ENCODE results near the gene MB.
"Not testable (repeated sequence)": the region's sequence is repeated elsewhere in the genome, so short reads cannot be mapped to it uniquely, and the experiment has no call there.

MB gene

DNA sequence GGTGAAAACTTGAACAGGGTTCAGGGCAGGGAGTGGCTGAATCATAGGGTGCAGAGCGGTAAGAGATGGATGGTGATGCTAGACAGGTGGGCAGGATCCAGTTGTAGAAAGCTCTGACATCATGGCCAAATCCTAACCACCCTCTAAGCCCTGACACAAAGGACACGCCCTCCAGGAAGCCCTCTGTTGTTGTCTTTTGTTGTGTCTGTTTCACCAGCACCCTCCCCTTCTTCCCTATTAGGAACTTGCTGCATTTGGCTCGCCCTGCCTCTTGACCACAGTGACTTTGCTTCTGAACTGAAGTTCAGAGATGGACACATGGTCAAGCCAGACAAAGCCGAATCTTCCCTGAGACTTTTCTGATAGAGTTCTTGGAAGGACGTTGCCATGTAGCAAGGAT is 16.9 kb upstream of the MB start:
- H3K4me1 ChIP-seq (ENCODE audit: control insufficient read depth, insufficient read depth, low read length): no peaks in the 10 kb centered on the region
- H3K36me3 ChIP-seq (ENCODE audit: control insufficient read depth, insufficient read depth, low read length): no peaks in the 10 kb centered on the region
- no peaks in the 10 kb centered on the region for H3K27me3 ChIP-seq (ENCODE audit: control insufficient read depth, insufficient read depth, low read length)
- no peak overlapping the region for H3K4me3 ChIP-seq (ENCODE audit: low read depth, low read length)
- H3K9ac ChIP-seq (ENCODE audit: low read depth, low read length): no peak overlapping the region
- no peaks in the 10 kb centered on the region for H3K9me3 ChIP-seq (ENCODE audit: control insufficient read depth, insufficient read depth, low read length)

DNA sequence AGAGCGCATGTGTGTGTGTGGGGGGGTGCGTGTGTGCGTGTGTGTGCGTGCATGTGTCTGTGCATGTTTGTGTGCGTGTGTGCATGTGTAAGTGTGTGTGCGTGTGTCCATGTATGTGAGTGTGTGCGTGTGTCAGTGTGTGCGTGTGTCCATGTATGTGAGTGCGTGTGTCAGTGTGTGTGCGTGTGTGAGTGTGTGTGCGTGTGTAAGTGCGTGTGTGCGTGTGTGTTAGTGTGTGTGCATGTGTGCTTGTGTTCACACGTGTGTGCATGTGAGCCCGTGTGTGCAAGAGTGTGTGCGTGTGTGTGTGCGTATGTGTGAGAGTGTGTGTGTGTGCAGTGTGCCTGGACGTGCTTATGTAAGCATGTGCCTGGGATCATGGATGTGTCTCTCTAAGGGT is 16.4 kb upstream of the MB start:
- H3K9me3 ChIP-seq (ENCODE audit: control insufficient read depth, insufficient read depth, low read length): no peaks in the 10 kb centered on the region
- no peak overlapping the region for H3K4me3 ChIP-seq (ENCODE audit: low read depth, low read length)
- no peaks in the 10 kb centered on the region for H3K4me1 ChIP-seq (ENCODE audit: control insufficient read depth, insufficient read depth, low read length)
- no peaks in the 10 kb centered on the region for H3K27me3 ChIP-seq (ENCODE audit: control insufficient read depth, insufficient read depth, low read length)
- H3K36me3 ChIP-seq (ENCODE audit: control insufficient read depth, insufficient read depth, low read length): no peaks in the 10 kb centered on the region
- H3K9ac ChIP-seq (ENCODE audit: low read depth, low read length): no peak overlapping the region

DNA sequence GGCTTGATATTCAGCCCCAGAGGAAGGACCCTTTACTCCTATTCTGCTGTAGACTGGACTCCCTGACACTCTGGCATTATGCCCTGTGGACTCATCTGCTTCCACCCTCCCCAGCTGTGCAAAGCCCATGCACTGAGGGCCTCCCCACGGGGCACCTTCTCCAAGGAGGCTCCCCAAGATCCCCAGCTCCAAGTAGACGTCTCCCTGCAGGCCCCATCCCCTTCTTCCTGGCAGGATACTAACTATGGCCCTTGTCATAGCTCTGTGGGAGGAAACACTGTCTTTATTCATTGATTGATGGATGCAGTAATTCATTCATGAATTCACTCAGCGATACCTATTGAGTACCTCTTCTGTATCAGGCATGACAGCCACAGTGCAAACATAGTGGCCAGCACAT is 15.8 kb upstream of the MB start:
- Histone ChIP-seq H3K4me3 (ENCODE audit: low read depth, low read length) (no peak overlapping the region), H3K9ac (ENCODE audit: low read depth, low read length) (no peak overlapping the region), H3K36me3 (ENCODE audit: control insufficient read depth, insufficient read depth, low read length) (no peaks in the 10 kb centered on the region), H3K9me3 (ENCODE audit: control insufficient read depth, insufficient read depth, low read length) (no peaks in the 10 kb centered on the region), H3K27me3 (ENCODE audit: control insufficient read depth, insufficient read depth, low read length) (no peaks in the 10 kb centered on the region), H3K4me1 (ENCODE audit: control insufficient read depth, insufficient read depth, low read length) (no peaks in the 10 kb centered on the region)

DNA sequence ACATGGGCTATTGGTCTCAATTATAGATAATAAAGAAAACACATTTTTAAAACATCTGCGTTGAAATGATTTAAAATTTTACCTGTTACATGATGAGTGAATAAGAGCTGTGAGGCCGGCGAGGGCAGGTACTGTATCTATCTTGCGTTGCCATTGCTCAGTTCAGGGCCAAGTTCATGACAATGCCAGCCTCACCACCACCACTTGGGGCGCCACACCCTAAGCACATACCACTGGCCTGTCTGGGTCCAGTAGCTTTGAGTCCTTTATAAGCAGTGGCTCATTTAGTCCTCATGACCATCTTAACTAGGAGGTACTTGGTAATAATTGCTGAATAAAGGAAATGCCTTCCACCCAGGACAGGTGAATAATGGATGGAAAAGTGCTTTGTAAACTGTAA is 14.5 kb upstream of the MB start:
- Histone ChIP-seq H3K4me1 (ENCODE audit: control insufficient read depth, insufficient read depth, low read length) (no peaks in the 10 kb centered on the region), H3K27me3 (ENCODE audit: control insufficient read depth, insufficient read depth, low read length) (no peaks in the 10 kb centered on the region), H3K4me3 (ENCODE audit: low read depth, low read length) (no peak overlapping the region), H3K9me3 (ENCODE audit: control insufficient read depth, insufficient read depth, low read length) (no peaks in the 10 kb centered on the region), H3K9ac (ENCODE audit: low read depth, low read length) (no peak overlapping the region), H3K36me3 (ENCODE audit: control insufficient read depth, insufficient read depth, low read length) (no peaks in the 10 kb centered on the region)

DNA sequence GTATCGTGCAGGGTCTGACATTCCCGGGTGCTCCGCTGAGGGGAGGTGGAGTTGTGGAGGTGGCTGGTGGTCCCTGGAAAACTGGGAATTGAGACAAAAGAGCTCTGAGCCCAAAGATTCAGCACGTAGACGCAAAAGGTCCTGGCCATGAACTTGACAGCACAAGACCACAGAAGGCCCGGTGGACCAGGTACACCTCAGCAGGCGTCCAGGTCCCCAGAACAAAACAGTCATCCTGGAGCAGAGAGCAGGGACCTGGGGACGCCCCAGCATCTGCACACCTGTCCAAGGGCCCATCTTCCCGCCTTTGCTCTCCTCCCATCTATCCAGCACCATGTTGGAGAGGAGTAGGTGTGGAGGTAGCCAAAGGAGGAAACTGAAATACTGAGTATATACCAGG is 13.8 kb upstream of the MB start:
- Histone ChIP-seq H3K4me3 (ENCODE audit: low read depth, low read length) (no peak overlapping the region), H3K9ac (ENCODE audit: low read depth, low read length) (no peak overlapping the region), H3K4me1 (ENCODE audit: control insufficient read depth, insufficient read depth, low read length) (no peaks in the 10 kb centered on the region), H3K9me3 (ENCODE audit: control insufficient read depth, insufficient read depth, low read length) (no peaks in the 10 kb centered on the region), H3K36me3 (ENCODE audit: control insufficient read depth, insufficient read depth, low read length) (no peaks in the 10 kb centered on the region), H3K27me3 (ENCODE audit: control insufficient read depth, insufficient read depth, low read length) (no peaks in the 10 kb centered on the region)

DNA sequence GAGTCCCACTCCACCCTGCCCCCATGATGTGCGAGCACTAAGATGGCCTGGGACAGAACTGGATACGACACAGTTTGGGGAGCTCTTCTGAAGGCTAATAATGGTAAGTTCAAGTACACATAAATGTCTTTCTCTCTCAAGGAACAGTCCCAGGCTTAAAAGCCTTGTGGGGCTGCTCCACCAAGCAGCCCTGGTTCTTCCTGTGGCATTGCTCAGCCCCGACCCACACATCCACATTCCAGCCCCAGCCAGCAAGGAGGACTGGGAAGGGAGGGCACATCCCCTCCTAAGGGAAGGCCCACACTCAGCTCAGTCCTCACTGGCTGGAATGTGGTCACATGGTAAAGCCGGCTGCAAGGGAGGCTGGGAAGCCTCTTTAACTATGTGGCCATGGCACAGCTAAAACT is 13.3 kb upstream of the MB start:
- Histone ChIP-seq H3K9ac (ENCODE audit: low read depth, low read length) (no peak overlapping the region), H3K4me3 (ENCODE audit: low read depth, low read length) (no peak overlapping the region), H3K9me3 (ENCODE audit: control insufficient read depth, insufficient read depth, low read length) (no peaks in the 10 kb centered on the region), H3K36me3 (ENCODE audit: control insufficient read depth, insufficient read depth, low read length) (no peaks in the 10 kb centered on the region), H3K27me3 (ENCODE audit: control insufficient read depth, insufficient read depth, low read length) (no peaks in the 10 kb centered on the region), H3K4me1 (ENCODE audit: control insufficient read depth, insufficient read depth, low read length) (no peaks in the 10 kb centered on the region)

DNA sequence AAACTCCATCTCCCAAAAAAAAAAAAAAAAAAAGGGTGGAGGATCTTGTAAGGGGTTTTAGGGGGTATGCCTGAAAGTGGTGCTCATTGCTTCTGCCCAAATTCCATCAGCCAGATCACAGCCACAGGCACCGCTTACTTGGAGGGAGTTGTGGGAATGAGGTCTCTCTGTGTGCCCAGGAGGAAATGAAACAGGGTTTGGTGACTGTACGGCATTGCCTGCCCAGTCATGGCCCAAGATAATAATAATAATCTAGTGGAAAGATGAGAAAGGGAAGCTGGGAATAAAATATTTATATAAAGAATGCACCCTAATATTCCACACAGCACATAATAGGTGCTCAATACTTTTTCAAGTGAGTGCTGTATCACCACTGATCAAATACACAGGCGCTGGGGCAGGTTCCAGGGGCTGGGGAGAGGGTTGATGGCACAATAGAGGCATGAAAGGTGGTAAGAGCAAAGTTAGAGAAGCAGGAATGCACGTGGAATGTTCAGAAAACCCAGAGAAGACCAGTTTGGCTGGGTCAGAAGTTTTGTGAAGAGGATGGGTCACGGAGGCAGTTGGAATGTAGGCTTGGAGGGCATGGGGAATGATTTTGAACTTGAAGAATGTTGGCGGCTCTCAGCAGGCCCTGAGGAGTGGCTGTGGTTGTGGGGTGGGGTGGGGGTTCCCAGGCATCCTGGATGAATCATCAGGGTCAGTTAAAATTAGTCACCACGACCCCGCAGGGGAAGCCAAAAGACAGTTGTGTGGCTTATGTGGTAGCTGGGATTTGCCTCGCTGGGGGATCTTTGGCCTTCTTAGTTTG is 12.5 kb upstream of the MB start:
- H3K36me3 ChIP-seq (ENCODE audit: control insufficient read depth, insufficient read depth, low read length): no peaks in the 10 kb centered on the region
- no peaks in the 10 kb centered on the region for H3K9me3 ChIP-seq (ENCODE audit: control insufficient read depth, insufficient read depth, low read length)
- H3K27me3 ChIP-seq (ENCODE audit: control insufficient read depth, insufficient read depth, low read length): no peaks in the 10 kb centered on the region
- H3K9ac ChIP-seq (ENCODE audit: low read depth, low read length): no peak overlapping the region
- no peaks in the 10 kb centered on the region for H3K4me1 ChIP-seq (ENCODE audit: control insufficient read depth, insufficient read depth, low read length)
- no peak overlapping the region for H3K4me3 ChIP-seq (ENCODE audit: low read depth, low read length)

DNA sequence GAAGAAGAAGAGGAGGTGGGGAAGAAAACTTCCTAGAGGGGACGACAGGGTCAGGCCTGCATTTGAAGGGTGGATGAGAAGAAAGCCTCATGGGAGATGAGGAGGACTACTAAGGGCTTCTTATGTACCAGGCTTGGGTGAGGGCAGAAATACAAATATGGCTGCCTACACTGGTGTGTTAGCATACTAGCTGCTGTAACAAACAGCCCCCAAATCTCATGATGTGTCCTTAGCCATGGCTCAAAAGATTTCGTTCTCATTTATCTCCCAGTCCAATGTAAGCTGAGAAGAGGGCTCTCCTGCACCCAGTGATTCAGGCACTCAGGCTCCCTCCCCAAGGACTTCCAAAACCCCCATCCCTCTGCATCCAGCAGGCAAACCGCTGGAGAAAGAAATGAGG is 11.6 kb upstream of the MB start:
- H3K4me3 ChIP-seq (ENCODE audit: low read depth, low read length): no peak overlapping the region
- no peaks in the 10 kb centered on the region for H3K36me3 ChIP-seq (ENCODE audit: control insufficient read depth, insufficient read depth, low read length)
- no peaks in the 10 kb centered on the region for H3K4me1 ChIP-seq (ENCODE audit: control insufficient read depth, insufficient read depth, low read length)
- no peaks in the 10 kb centered on the region for H3K27me3 ChIP-seq (ENCODE audit: control insufficient read depth, insufficient read depth, low read length)
- H3K9ac ChIP-seq (ENCODE audit: low read depth, low read length): no peak overlapping the region
- H3K9me3 ChIP-seq (ENCODE audit: control insufficient read depth, insufficient read depth, low read length): no peaks in the 10 kb centered on the region

DNA sequence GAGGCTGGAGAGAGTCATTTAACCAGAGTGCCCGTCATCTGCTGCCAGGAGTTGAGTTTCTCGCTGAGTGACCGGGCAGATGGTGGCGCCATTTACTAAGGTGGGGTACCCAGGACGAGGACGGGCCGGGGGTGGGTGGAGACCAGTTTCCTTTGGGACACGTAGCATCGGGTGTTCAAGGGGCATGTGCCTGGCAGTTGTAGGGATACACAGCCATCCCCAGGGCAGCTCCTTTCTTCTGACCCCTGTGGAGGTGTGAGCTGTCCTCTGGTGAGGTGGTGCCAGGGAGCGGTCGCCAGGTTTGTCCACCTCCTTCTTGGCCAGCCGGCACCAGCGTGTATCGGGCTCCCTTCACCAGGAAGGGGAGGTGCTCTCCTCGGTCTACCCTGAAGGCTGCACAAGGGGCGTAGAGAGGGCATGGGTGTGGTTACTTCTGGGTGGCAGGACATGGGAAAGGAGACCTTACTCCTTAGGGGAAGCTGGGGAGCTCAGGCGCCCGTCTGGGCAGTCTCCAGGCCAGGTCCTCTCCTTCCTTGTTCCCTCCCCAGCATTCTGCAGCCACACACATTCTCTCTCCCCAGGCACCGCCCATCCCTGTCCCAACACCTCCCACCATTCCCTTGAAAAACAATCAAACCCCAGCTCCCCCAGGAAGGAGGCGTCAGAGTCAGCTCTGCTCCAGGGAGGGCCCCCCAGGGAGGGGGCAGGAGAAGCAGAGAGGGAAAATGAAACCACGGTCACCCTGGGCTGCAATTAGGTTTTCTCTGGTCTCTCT is 10.3 kb upstream of the MB start:
- Histone ChIP-seq H3K9ac (ENCODE audit: low read depth, low read length) (peak overlapping the region; percentile 89), H3K36me3 (ENCODE audit: control insufficient read depth, insufficient read depth, low read length) (no peaks in the 10 kb centered on the region), H3K9me3 (ENCODE audit: control insufficient read depth, insufficient read depth, low read length) (no peaks in the 10 kb centered on the region), H3K4me1 (ENCODE audit: control insufficient read depth, insufficient read depth, low read length) (peaks cover 7% of the 10 kb centered on the region), H3K27me3 (ENCODE audit: control insufficient read depth, insufficient read depth, low read length) (no peaks in the 10 kb centered on the region), H3K4me3 (ENCODE audit: low read depth, low read length) (peak overlapping the region; percentile 82)

DNA sequence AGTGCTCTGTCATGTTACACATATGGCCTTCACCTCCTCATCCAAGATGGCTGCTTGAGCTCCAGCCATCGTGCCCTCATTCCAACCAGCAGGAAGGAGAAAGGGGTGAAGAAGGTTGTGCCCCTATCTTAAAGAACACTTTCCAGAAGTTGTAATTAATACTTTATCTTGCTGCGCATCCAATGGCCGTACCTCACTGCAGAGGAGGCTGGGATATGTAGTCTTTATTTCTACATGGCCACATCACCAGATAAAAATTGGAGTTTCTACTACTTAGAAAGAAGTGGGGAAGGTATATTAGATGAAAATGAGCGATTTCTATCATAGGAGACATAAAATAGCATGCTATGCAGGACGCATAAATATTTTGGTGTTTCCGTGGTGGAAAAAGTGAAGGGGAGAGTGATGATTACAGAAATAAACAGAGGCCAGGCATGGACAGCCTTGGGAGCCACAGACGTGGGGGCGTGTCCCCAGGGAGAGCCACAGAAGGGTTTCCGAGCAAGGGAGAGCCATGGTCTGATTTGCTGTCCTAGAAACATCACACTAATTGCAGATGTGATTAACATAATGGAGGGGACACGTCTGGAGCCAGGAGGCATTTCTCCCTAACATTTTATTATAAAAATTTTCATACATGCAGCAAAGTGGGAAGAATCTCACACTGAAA is 8.8 kb upstream of the MB start:
- Histone ChIP-seq H3K9me3 (ENCODE audit: control insufficient read depth, insufficient read depth, low read length) (no peaks in the 10 kb centered on the region), H3K4me1 (ENCODE audit: control insufficient read depth, insufficient read depth, low read length) (peaks cover 10% of the 10 kb centered on the region), H3K27me3 (ENCODE audit: control insufficient read depth, insufficient read depth, low read length) (no peaks in the 10 kb centered on the region), H3K9ac (ENCODE audit: low read depth, low read length) (no peak overlapping the region), H3K4me3 (ENCODE audit: low read depth, low read length) (no peak overlapping the region), H3K36me3 (ENCODE audit: control insufficient read depth, insufficient read depth, low read length) (no peaks in the 10 kb centered on the region)

DNA sequence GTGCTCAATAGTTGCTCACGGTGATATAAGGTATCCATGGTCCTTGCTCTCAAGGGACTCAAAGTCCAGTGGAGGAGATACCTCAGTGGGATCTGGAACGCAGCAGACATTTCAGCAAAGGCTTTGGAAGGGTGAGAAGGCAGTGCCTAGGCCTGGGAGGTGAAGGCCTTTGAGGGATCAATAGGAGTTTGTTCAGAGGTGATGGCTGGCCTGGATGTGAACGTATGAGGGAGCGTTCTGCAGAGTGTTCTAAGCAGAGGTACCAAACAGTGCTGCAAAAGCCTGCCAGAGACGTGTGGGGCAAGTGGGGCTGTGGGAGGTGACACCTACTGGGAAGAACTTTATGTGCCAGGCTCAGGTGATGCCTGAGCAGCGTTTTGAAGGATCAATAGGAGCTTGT is 7.4 kb upstream of the MB start:
- Histone ChIP-seq H3K9me3 (ENCODE audit: control insufficient read depth, insufficient read depth, low read length) (no peaks in the 10 kb centered on the region), H3K9ac (ENCODE audit: low read depth, low read length) (no peak overlapping the region), H3K4me1 (ENCODE audit: control insufficient read depth, insufficient read depth, low read length) (peaks cover 10% of the 10 kb centered on the region), H3K36me3 (ENCODE audit: control insufficient read depth, insufficient read depth, low read length) (no peaks in the 10 kb centered on the region), H3K27me3 (ENCODE audit: control insufficient read depth, insufficient read depth, low read length) (no peaks in the 10 kb centered on the region), H3K4me3 (ENCODE audit: low read depth, low read length) (no peak overlapping the region)

DNA sequence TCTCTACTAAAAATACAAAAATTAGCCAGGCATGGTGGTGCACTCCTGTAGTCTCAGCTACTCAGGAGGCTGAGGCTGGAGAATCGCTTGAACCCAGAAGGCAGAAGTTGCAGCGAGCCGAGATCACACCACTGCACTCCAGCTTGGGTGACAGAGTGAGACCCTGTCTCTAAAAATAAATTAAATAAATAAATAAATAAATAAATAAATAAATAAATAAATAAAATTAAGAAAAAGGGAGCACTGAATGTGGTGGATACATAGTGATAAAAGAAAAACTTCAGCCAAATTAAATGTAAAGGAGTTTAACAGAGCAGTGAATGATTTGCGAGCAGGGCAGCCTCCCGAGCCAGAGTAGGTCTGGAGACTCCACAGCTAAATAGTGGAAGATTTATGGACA is 6.8 kb upstream of the MB start:
- H3K36me3 ChIP-seq (ENCODE audit: control insufficient read depth, insufficient read depth, low read length); H3K9ac ChIP-seq (ENCODE audit: low read depth, low read length); H3K4me3 ChIP-seq (ENCODE audit: low read depth, low read length); H3K4me1 ChIP-seq (ENCODE audit: control insufficient read depth, insufficient read depth, low read length); H3K9me3 ChIP-seq (ENCODE audit: control insufficient read depth, insufficient read depth, low read length); H3K27me3 ChIP-seq (ENCODE audit: control insufficient read depth, insufficient read depth, low read length): not testable (repeated sequence)

Data from iPS-15b (cell line).